ENCODE results near the gene RNF112. TPM values are rescaled to one million over a fixed set of nuclear protein-coding genes. Genes with fewer than 3 reads are reported as not detected.
A peak's percentile ranks its signal among the peaks of the same experiment; 100 is the strongest.

RNF112 gene
- polyA plus RNA-seq, 1 experiment = 0.70 TPM

DNA sequence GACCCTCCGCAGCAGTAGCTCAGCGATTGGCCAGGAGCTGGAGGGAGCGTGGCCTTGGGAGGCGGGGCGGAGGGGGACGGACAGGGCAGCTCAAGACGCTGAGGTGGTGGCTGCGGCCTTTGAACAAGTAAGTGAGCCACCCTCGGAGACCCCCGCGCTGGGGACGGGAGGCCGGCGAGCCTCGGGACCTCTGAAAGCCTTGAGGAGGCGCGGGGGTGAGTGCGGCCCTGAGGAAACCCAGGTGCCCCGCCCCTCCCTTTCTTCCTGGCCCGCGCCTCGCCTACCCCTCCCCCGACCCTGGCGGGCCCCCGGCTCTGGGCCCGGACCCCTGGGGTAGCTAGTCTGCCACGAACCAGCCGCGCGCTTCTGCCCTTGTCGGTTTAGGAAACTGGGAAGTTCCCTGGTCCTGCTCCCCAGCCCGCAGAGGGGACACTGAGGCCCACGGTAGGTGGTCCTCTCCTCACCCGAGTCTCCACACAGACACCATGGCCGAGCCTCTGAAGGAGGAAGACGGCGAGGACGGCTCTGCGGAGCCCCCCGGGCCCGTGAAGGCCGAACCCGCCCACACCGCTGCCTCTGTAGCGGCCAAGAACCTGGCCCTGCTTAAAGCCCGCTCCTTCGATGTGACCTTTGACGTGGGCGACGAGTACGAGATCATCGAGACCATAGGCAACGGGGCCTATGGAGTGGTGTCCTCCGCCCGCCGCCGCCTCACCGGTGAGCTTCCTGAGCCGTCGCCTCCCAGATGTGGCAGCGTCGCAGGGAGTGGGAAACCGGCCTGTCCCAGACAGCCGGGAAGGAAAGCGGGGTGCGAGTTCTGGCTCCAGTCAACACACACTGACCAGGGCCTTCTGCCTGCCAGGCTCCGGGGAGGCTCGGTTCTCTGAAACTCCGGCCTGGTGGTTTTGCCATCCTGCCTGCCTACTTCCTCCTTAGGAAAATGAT, 32.3 kb upstream of the RNF112 start, which contains the start of gene MAPK7:
MAPK7 (plus strand) TSS at position 83 of the 945 bp plus-strand sequence; CDS start at position 486, 403 bp downstream.
- Histone ChIP-seq H3K27me3 (ENCODE audit: control insufficient read depth, insufficient read depth, low read length) (no peaks in the 10 kb centered on the region), H3K36me3 (ENCODE audit: control insufficient read depth, insufficient read depth, low read length) (peaks cover 28% of the 10 kb centered on the region), H3K4me3 (ENCODE audit: low read depth, low read length) (peak within 1 kb of the TSS; percentile 85)
- TF ChIP-seq CTCF (IDR thresholded peaks at IDR 0.05; ENCODE audit: insufficient read depth, low read depth, low read length) = no peak
- POLR2A ChIA-PET = interaction anchor here (0.6 to 1.2 kb wide), 3 partner anchors 8 to 69 kb away, joined by 3 to 15 read pairs (median 5); partner anchors contain the start of gene MFAP4
- CTCF ChIA-PET = interaction anchor here (0.6 to 4.0 kb wide), 7 partner anchors 13 to 388 kb away, joined by 3 to 37 read pairs (median 4); partner anchors contain the start of gene B9D1
- no peak for DNase-seq (ENCODE audit: low read depth)

DNA sequence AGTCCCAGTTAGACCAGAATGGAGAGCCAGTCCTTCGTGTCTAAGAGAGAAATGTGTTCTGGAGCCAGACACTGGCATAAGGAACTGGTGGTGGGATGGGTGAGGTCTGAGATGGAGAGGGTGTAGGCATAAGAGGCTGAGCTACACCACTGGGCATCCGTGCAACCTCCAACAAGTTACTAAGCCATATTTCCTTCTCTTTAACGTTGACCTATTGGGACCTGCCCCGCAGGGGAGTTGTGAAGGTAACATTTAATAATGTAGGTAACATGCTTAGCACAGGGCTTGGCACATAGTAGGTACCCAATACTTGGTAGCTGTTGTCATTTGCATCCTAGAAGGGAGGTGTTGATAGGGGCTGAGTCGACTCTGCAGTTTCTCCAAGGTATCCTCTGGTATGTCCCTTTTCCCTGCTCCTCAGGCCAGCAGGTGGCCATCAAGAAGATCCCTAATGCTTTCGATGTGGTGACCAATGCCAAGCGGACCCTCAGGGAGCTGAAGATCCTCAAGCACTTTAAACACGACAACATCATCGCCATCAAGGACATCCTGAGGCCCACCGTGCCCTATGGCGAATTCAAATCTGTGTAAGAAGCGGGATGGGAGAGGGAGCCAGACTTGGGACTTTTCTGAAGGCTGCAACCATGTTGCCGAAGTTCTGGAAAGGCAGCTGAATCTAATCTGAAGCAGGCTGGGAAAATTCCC, 31.5 kb upstream of the RNF112 start:
- TF ChIP-seq CTCF (IDR thresholded peaks at IDR 0.05; ENCODE audit: insufficient read depth, low read depth, low read length) = no peak
- H3K4me3 ChIP-seq (ENCODE audit: low read depth, low read length) = peak overlapping the region; percentile 85
- no peak for DNase-seq (ENCODE audit: low read depth)
- CTCF ChIA-PET = interaction anchor here (0.7 to 4.0 kb wide), 7 partner anchors 9 to 68 kb away, joined by 3 to 37 read pairs (median 3); partner anchors contain the start of gene B9D1
- peaks cover 35% of the 10 kb centered on the region for H3K36me3 ChIP-seq (ENCODE audit: control insufficient read depth, insufficient read depth, low read length)
- no peaks in the 10 kb centered on the region for H3K27me3 ChIP-seq (ENCODE audit: control insufficient read depth, insufficient read depth, low read length)
- POLR2A ChIA-PET = no interaction called here

GRCh38 chr17:19380481-19381301, 30.3 kb upstream of the RNF112 start:
- TF ChIP-seq CTCF (IDR thresholded peaks at IDR 0.05; ENCODE audit: insufficient read depth, low read depth, low read length) = no peak
- no peak for DNase-seq (ENCODE audit: low read depth)
- peaks cover 38% of the 10 kb centered on the region for H3K36me3 ChIP-seq (ENCODE audit: control insufficient read depth, insufficient read depth, low read length)
- H3K27me3 ChIP-seq (ENCODE audit: control insufficient read depth, insufficient read depth, low read length) = no peaks in the 10 kb centered on the region
- no peak overlapping the region for H3K4me3 ChIP-seq (ENCODE audit: low read depth, low read length)
- POLR2A ChIA-PET = no interaction called here
- CTCF ChIA-PET = interaction anchor here (0.7 to 4.0 kb wide), 6 partner anchors 8 to 67 kb away, joined by 3 to 37 read pairs (median 4); partner anchors contain the start of gene B9D1

- peaks cover 40% of the 10 kb centered on the region for H3K36me3 ChIP-seq (ENCODE audit: control insufficient read depth, insufficient read depth, low read length)
- CTCF ChIA-PET = interaction anchor here (1.4 to 2.7 kb wide), 2 partner anchors 7 to 18 kb away, joined by 5 to 8 read pairs; partner anchors contain the start of gene B9D1
- H3K4me3 ChIP-seq (ENCODE audit: low read depth, low read length) = no peak overlapping the region
- POLR2A ChIA-PET = no interaction called here
- no peak for DNase-seq (ENCODE audit: low read depth)
- no peaks in the 10 kb centered on the region for H3K27me3 ChIP-seq (ENCODE audit: control insufficient read depth, insufficient read depth, low read length)
- TF ChIP-seq CTCF (IDR thresholded peaks at IDR 0.05; ENCODE audit: insufficient read depth, low read depth, low read length) = no peak
Observed at GRCh38 chr17:19381361-19381740, 29.7 kb upstream of the RNF112 start.
